GM12878 (cell line): ENCODE data around the gene ZNF285. TPM values are rescaled to one million over a fixed set of nuclear protein-coding genes. Genes with fewer than 3 reads are reported as not detected.

Experiments used
- ATAC-seq: fragments of 200-7000 bp; cut with Tn5 transposase; 3 replicates; pipeline ENCODE4 v1.9.1; 2020; ENCODE audit warnings: mild to moderate bottlenecking, moderate library complexity
- BruUV-seq: library from RNA; stranded (reverse); fragments of 400-500 nt; replicated peaks from 2 replicates; lab custom pipeline; 2021; lab: Mats Ljungman, UMichigan
- CTCF ChIA-PET: fragments of 300-600 bp; sonication (Branson Sonifier 250); formaldehyde crosslinking; extraction: SDS; loops from one replicate; lab custom pipeline; 2021; ENCODE audit warnings: inconsistent platforms; lab: Yijun Ruan, JAX
- POLR2A ChIA-PET: fragments of 350-600 bp; formaldehyde crosslinking; extraction: SDS; loops from one replicate; lab custom pipeline; 2021; ENCODE audit warnings: inconsistent platforms; lab: Charles Lee
- RAD21 ChIA-PET: fragments of 300-600 bp; sonication (Branson Sonifier 250); formaldehyde crosslinking; loops from one replicate; lab custom pipeline; 2023; ENCODE audit warnings: antibody characterized with exemption; ENCODE audit not compliant: unreplicated experiment; lab: Charles Lee
- SMC1A ChIA-PET: fragments of 300-600 bp; sonication (Branson Sonifier 250); formaldehyde crosslinking; loops from one replicate; lab custom pipeline; 2023; ENCODE audit not compliant: unreplicated experiment, uncharacterized antibody; lab: Charles Lee
- DNase-seq: peaks from one replicate; pipeline ENCODE4 v3.0.0-alpha.2; 2011; ENCODE audit warnings: low read depth, low spot score
- FAIRE-seq: peaks from 3 replicates; lab custom pipeline; 2011; peaks lifted over from hg19 to GRCh38; lab: Jason Lieb, UNC
- H2AFZ ChIP-seq: 2 replicates; pipeline ENCODE4 v1.6.0; 2011; ENCODE audit warnings: low read depth, low read length, control low read depth; ENCODE audit not compliant: control insufficient read depth
- H3K27ac ChIP-seq: 2 replicates; pipeline ENCODE4 v1.5.1; 2011; ENCODE audit warnings: control low read depth; ENCODE audit not compliant: control insufficient read depth, insufficient read depth
- H3K27me3 ChIP-seq, 2 experiments: replicated peaks in 1 of 2; 2 replicates each; pipeline versions ENCODE4 v1.6.0 to v1.6.1; 2011; ENCODE audit warnings: low read length in 1 of 2; ENCODE audit not compliant: control insufficient read depth in 2 of 2, insufficient read depth in 2 of 2
- H3K36me3 ChIP-seq, 2 experiments: 2 replicates each; pipeline ENCODE4 v1.5.1; 2011; ENCODE audit warnings: low read length in 1 of 2; ENCODE audit not compliant: control insufficient read depth in 2 of 2, insufficient read depth in 2 of 2
- H3K4me1 ChIP-seq: 2 replicates; pipeline ENCODE4 v1.6.1; 2011; ENCODE audit warnings: mild to moderate bottlenecking, low read length, moderate library complexity, mixed read lengths; ENCODE audit not compliant: control insufficient read depth, insufficient read depth
- H3K4me2 ChIP-seq: 2 replicates; pipeline ENCODE4 v1.6.0; 2011; ENCODE audit warnings: control low read depth; ENCODE audit not compliant: control insufficient read depth, insufficient read depth
- H3K4me3 ChIP-seq: fragments of 200-600 bp; sonication (generic); 2 replicates; pipeline ENCODE4 v1.5.1; 2016
- H3K79me2 ChIP-seq: 2 replicates; pipeline ENCODE4 v1.6.0; 2011; ENCODE audit warnings: low read length; ENCODE audit not compliant: control insufficient read depth, insufficient read depth
- H3K9ac ChIP-seq: 2 replicates; pipeline ENCODE4 v1.8.0; 2011; ENCODE audit warnings: low read length, control low read depth, mixed read lengths; ENCODE audit not compliant: control insufficient read depth, insufficient read depth
- H3K9me3 ChIP-seq: replicated peaks from 3 replicates; pipeline ENCODE4 v1.5.1; 2011; ENCODE audit warnings: mild to moderate bottlenecking, low read length; ENCODE audit not compliant: control insufficient read depth, insufficient read depth
- H4K20me1 ChIP-seq: 2 replicates; pipeline ENCODE4 v1.6.0; 2011; ENCODE audit not compliant: control insufficient read depth, insufficient read depth
- BCL11A ChIP-seq: IDR thresholded peaks from 2 replicates; pipeline ENCODE4 v1.6.1; 2011; ENCODE audit warnings: low read depth, low read length
- EGR1 ChIP-seq, 2 experiments: IDR thresholded peaks; 1 replicate in 1 of 2; 2 replicates in 1 of 2; pipeline ENCODE4 v1.6.1; 2011 to 2012; ENCODE audit warnings: low read depth in 2 of 2, low read length in 2 of 2, borderline replicate concordance in 1 of 2, mild to moderate bottlenecking in 1 of 2, moderate library complexity in 1 of 2
- ETV6 ChIP-seq, 2 experiments: fragments of 450-650 bp in 1 of 2; IDR thresholded peaks in 1 of 2; conservative IDR thresholded peaks in 1 of 2; 2 replicates each; pipeline ENCODE4 v1.6.1; 2014; ENCODE audit warnings: antibody characterized with exemption in 1 of 2, borderline replicate concordance in 1 of 2, low read depth in 1 of 2, mild to moderate bottlenecking in 1 of 2, moderate library complexity in 1 of 2
- FOXK2 ChIP-seq: fragments of 450-650 bp; IDR thresholded peaks from 2 replicates; pipeline ENCODE4 v1.6.1; 2017; ENCODE audit warnings: mild to moderate bottlenecking, moderate library complexity
- RAD51 ChIP-seq: fragments of 450-650 bp; IDR thresholded peaks from 2 replicates; pipeline ENCODE4 v1.6.1; 2016; ENCODE audit warnings: moderate library complexity, mild to moderate bottlenecking, inconsistent platforms
- SREBF2 ChIP-seq: IDR thresholded peaks from 2 replicates; pipeline ENCODE4 v1.6.1; 2012; ENCODE audit warnings: mild to moderate bottlenecking, low read length
- ZZZ3 ChIP-seq: IDR thresholded peaks from 2 replicates; pipeline ENCODE4 v1.6.1; 2011; ENCODE audit warnings: low read depth; ENCODE audit not compliant: control insufficient read depth, insufficient read length
- WGBS: methylation state at CpG from one replicate; pipeline ENCODE4 v1.1.6; 2016; ENCODE audit warnings: low lambda C conversion rate; ENCODE audit not compliant: insufficient replicate concordance, insufficient coverage; ENCODE audit errors: missing lambda C conversion rate; 5-methylcytosine and 5-hydroxymethylcytosine counted together
- in situ Hi-C: fragments of 300-500 bp; cut with MboI; formaldehyde crosslinking; loops from 9 replicates; pipeline ENCODE4 v1.14.3; 2018; ENCODE audit warnings: mixed read lengths
- intact Hi-C: fragments of 100-400 bp; cut with micrococcal nuclease; formaldehyde crosslinking; loops from one replicate; pipeline ENCODE4 v1.14.2; 2022; ENCODE audit not compliant: unreplicated experiment
- polyA plus RNA-seq, 11 experiments: library from polyadenylated mRNA; depleted of rRNA in 4 of 11; unstranded in 6 of 11; stranded (reverse) in 5 of 11; fragments of >200 nt; fragmentation: Nextera tagmentation in 4 of 11; fragmentation: Illumina TruSeq in 1 of 11; extraction: Ambion mirVana in 4 of 11; extraction: Trizol in 1 of 11; gene quantifications; 1 replicate in 1 of 11; 2 replicates in 10 of 11; pipeline versions ENCODE4 v1.2.1 to v1.2.3, GENCODE V29; 2011 to 2016; ENCODE audit warnings: inconsistent platforms in 2 of 11, missing spikeins in 2 of 11, low read depth in 1 of 11
- total RNA-seq, 4 experiments: library from RNA; depleted of rRNA in 3 of 4; stranded (reverse); fragments of >200 nt in 3 of 4; fragmentation: Illumina TruSeq in 1 of 4; extraction: Trizol in 1 of 4; gene quantifications; 2 replicates each; pipeline versions ENCODE4 v1.2.1 to v1.2.3, GENCODE V29; 2013 to 2021
- TF ChIP-seq, protein P1 (sequence below): IDR thresholded peaks from 2 replicates; pipeline ENCODE4 v1.6.1; 2012; ENCODE audit warnings: low read length, inconsistent platforms

Gene ZNF285
- total and polyA plus RNA-seq, 10 of the 15 experiments (the other 5 are each of a cell fraction or from before 2014, with no cell fraction given): 0.02 to 0.40 (median 0.28) TPM; not detected in 3

GRCh38 chr19:44374789-44375188 is 26.6 kb downstream of the ZNF285 start:
- H3K27ac ChIP-seq: no peak overlapping the region
- no peak for FAIRE-seq
- H3K36me3 ChIP-seq: no peaks in the 10 kb centered on the region
- 17% methylated on average over 2 of the region's 2 CpGs for WGBS
- intact Hi-C loops (no loop called here), in situ Hi-C loops (no loop called here)
- ChIA-PET RAD21 (no interaction called here), POLR2A (no interaction called here), CTCF (no interaction called here), SMC1A (no interaction called here)
- BruUV-seq: no TSS peak
- H3K4me3 ChIP-seq: no peak overlapping the region
- H3K4me1 ChIP-seq: no peaks in the 10 kb centered on the region
- no peaks in the 10 kb centered on the region for H3K79me2 ChIP-seq
- ATAC-seq: no peak
- H3K27me3 ChIP-seq: no peaks in the 10 kb centered on the region
- no peak overlapping the region for H3K4me2 ChIP-seq
- H3K9ac ChIP-seq: no peak overlapping the region
- no peaks in the 10 kb centered on the region for H4K20me1 ChIP-seq
- H2AFZ ChIP-seq: no peak overlapping the region
- TF ChIP-seq BCL11A (no peak), ZZZ3 (no peak), RAD51 (no peak), SREBF2 (no peak), EGR1 (IDR thresholded peaks at IDR 0.05; ENCODE audit: borderline replicate concordance in 1 of 2, low read depth in 2 of 2, low read length in 2 of 2) (no peak), FOXK2 (no peak), ETV6 (conservative IDR thresholded peaks at IDR 0.05 in 1 of 2, IDR thresholded peaks at IDR 0.05 in 1 of 2; ENCODE audit: borderline replicate concordance in 1 of 2, low read depth in 1 of 2) (no peak)
- TF ChIP-seq, protein P1, sequence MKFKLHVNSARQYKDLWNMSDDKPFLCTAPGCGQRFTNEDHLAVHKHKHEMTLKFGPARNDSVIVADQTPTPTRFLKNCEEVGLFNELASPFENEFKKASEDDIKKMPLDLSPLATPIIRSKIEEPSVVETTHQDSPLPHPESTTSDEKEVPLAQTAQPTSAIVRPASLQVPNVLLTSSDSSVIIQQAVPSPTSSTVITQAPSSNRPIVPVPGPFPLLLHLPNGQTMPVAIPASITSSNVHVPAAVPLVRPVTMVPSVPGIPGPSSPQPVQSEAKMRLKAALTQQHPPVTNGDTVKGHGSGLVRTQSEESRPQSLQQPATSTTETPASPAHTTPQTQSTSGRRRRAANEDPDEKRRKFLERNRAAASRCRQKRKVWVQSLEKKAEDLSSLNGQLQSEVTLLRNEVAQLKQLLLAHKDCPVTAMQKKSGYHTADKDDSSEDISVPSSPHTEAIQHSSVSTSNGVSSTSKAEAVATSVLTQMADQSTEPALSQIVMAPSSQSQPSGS: no peak
- no peaks in the 10 kb centered on the region; the same call in 2 of the 3 replicates for H3K9me3 ChIP-seq
- DNase-seq: no peak
